ENCODE measurements around the gene CALCB.

DNA sequence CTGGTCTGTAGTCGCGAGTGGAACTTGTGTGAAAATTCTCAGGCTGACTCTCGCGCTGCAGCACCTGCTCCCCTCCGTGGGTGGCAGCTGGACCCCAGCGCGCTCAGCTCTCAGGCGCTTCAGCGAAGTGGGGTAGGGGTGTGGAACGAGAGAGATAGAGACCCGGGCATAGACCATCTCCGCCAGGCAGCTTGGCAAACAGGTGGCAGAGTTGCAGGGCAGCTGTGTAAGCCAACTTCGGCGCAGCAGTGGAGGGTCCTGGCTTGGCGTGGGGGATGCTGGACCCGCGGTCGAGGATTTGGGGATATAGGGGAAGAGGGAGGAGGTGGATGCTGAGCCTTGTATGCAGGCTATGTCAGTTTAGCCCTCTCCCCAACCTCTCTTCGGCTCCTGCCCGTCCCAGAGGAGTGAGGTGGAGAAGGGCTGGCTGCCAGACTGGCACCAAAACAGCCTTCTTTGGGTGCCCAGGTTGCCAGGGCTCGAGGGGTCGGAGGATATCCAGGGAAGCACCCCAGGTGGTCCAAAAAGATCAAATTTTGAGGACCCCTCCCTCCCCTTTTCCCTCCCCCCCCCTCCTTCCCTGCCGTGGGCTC is 746 bp upstream of the CALCB start:
- TF ChIP-seq TAF1 (IDR thresholded peaks at IDR 0.05; ENCODE audit: borderline replicate concordance, low read depth, low read length) = no peak
- TF ChIP-seq POLR2A (IDR thresholded peaks at IDR 0.05; ENCODE audit: low read depth, low read length) = no peak
- no peak for TF ChIP-seq POLR2AphosphoS5 (IDR thresholded peaks at IDR 0.05; ENCODE audit: low read depth, low read length)

All from GM12892 (cell line).